RPMI7951 (cell line): ENCODE results near the gene GALNT9. TPM values are rescaled to one million over a fixed set of nuclear protein-coding genes. Genes with fewer than 3 reads are reported as not detected.
"Not testable (repeated sequence)": the region's sequence is repeated elsewhere in the genome, so short reads cannot be mapped to it uniquely, and the experiment has no call there.

ENCODE experiments used
- DNase-seq: peaks from one replicate; pipeline ENCODE4 v3.0.0-alpha.2; 2012; ENCODE audit warnings: low read depth
- total RNA-seq: library from RNA; depleted of rRNA; stranded (reverse); fragments of >200 nt; shearing (Covaris generic); gene quantifications from 2 replicates; pipeline ENCODE4 v1.2.3, GENCODE V29; 2014

The GALNT9 gene
- total RNA-seq, 1 experiment from 2014 or later, result not detected

DNA sequence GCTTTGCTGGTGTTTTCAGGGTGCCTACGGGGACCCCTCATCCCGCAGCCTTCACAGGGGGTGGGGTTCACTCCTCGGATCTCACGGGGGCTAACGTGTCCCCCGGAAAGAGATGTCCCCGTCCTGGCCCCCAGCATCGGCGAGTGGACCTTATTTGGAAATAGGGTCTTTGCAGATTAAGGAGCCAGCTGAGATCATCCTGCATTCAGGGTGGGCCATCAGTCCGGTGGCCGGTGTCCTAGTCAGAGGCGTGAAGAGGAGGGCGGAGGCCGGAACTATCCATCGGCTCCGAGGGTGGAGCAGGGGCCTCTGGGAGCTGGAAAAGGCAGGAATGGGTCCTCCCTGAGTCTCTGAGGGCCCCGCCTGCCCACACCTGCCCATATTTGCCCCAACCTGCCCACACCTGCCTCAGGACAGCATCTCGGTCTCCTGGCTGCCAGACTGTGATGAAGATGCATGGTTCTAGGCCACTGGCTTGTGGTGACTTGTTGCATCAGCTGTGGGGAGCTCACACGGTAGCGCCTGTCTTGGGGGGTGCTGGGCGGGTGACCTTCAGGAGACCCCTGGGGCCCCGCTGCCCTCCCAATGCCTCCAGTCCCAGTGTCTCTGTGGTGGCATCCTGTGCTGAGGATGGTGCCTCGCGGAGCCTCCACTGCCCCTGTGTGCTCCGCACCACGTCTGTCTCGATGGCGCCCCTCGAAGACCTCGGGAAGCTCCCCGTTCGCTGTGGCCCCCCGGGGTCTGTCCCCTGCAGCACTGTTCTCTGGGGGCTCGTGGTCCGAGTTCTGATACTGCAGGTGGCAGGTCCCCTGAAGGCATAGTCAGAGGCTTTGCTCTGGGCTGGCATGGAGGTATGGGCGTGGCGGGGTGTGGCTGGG is 170.5 kb downstream of the GALNT9 start:
- DNase-seq, result no peak

DNA sequence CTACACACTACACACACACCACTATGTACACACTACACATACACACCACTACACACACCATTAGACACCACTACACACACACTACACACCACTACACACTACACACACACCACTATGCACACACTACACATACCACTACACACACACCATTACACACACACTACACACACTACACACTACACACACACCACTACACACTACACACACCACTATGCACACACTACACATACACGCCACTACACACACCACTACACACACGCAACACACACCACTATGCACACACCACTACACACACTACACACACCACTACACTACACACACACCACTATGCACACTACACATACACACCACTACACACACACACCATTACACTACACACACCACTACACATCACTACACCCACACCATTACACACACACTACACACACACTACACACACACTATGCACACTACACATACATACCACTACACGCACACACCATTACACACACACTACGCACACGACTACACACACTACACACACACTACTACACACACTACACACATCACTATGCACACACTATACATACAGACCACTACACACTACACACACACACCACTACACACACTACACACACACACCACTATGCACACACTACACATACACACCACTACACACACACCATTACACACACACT is 171.5 kb downstream of the GALNT9 start:
- DNase-seq, result no peak

DNA sequence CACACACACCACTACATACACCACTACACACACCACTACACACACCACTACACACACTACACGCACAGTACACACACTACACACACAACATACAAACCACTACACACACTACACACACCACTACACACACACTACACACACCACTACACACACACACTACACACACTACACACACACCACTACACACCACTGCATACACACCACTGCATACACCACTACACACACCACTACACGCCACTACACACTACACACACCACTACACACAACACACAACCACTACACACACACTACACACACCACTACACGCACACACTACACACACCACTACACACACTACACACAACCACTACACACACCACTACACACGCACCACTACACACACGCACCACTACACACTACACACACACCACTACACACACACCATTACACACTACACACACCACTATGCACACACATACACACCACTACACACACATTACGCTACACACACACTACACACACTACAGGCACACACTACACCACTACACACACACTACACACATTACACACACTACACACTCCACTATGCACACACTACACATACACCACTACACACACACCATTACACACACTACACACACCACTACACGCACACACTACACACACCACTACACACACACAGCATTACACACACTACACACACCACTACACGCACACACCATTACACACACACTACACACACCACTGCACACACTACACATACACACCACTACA is 172.6 kb downstream of the GALNT9 start:
- DNase-seq, result no peak

DNA sequence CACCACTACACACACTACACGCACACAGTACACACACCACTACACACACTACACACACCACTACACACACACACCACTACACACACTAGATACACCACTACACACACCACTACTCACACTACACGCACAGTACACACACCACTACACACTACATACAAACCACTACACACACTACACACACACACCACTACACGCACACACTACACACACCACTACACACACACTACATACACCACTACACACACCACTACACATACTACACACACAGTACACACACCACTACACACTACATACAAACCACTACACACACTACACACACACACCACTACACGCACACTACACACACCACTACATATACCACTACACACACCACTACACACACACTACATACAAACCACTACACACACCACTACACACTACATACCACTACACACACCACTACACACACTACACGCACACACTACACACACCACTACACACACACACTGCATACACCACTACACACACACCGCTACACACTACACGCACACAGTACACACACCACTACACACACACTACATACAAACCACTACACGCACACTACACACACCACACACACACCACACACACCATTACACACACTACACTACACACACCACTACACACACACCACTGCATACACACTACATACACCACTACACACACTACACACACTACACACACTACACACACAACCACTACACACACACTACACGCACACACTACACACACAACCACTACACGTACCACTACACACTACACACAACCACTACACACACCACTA is 173.4 kb downstream of the GALNT9 start:
- no peak for DNase-seq

DNA sequence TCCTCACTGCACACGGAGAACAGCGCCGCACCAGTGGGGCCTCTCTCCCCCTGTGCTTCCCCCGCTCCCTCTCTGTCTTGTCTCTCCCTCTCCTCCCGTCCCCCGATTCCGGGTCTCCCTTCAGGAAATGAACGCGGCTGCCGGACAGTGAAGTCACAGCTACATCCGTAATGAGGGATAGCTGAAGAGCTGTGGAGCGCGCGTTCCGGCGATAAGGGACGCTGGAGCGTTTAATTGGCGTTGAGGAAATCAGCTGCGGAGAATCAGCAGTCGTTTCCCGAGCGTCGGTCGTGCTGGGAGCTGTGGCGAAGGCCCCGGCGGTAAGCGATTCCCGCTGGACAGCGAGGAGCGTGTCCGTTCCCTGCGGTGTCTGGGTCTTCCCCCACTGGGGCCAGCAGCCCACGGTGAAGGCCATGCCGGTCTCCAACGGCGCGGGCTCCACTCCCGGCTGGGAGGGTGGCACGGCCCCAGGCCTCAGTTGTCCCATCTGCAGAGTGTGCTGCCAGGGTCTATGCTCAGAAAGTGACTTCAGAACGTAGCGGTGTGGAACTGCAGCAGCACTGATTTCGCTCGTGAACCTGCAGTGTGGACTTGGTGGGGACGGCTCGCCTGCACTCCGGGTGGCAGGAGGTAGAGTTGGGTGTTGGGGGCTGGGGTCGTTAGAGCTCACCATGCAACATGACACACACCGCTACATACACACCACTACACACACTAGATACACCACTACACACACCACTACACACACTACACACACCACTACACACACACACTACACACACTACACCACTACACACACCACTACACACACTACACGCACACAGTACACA is 174.2 kb downstream of the GALNT9 start:
- peak; percentile 49 for DNase-seq

DNA sequence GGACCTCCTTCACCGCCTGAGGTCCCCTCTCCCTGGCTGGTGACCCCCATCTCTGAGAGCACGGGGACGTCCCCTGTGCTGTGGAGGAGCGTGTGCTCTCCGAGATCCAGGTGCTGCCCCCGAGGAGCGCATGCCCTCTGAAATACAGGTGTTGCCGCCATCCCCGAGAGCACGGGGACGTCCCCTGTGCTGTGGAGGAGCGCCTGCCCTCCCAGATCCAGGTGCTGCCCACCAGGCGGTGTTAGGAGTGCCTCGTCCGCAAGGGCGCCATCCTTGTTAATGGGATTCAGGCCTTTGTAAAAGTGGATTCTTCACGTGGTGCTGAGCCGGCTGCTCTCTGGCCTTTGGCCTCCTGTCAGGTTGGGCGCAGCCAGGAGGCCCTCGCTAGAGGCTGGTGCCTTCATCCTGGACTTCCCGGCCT is 175.0 kb downstream of the GALNT9 start:
- no peak for DNase-seq

DNA sequence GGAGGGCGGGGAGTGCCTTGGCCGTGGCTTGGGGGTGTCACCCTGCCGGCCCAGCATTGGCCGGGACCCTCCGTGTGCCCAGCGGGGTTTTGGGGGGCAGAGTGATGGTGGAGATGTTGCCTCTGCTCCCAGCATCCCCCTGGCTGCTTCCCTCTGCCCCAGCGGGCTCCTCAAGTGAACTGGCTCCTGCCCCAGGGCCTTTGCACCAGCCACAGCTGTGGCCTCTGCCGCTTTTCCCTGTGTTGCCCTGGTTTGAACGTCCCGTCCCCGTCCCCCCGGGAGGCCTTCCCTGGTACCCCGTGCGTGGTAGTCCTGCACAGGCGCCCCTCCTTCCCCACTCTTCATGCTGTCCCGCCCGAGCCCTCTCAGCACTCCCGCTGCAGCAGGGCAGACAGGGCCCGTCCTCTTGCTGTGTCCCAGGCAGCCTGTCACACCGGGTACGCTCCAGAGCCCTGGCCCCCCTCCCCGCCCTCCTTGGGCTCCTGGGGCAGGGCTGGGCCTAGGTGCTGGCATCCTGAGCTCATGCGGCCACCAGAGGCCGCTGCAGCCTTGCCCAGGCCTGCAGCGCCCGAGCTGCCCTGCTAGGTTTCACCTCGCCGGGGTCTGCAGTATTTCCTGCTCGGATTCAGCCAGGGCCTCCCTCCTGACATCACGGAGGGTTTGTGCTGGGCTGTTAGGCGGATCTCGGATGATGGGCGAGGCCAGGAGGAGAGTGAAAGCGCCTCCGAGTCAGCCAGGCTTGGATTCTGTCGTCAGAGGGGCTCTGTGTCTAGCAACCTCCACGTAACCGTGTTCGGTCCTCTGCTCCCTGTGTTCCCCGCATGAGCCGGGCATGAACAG is 175.7 kb downstream of the GALNT9 start:
- peak; percentile 54 for DNase-seq

DNA sequence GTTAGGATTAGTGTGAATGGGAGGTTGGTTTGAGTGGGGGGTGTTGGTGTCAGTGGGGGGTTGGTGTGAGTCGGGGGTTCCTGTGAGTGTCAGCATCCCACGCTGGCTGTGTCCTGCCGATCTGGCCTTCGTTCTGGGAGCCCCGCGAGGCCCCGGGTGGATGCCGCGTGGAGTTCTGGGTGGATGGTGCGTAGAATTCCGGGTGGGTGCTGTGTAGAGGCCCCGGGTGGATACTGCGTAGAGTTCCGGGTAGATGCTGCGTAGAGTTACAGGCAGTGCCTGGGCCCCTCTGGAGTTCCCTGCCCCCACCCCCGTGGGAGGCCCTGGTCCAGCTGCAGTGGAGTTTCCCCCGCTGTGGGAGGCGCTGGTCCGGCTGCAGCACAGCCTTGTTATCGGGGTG is 176.4 kb downstream of the GALNT9 start:
- no peak for DNase-seq

DNA sequence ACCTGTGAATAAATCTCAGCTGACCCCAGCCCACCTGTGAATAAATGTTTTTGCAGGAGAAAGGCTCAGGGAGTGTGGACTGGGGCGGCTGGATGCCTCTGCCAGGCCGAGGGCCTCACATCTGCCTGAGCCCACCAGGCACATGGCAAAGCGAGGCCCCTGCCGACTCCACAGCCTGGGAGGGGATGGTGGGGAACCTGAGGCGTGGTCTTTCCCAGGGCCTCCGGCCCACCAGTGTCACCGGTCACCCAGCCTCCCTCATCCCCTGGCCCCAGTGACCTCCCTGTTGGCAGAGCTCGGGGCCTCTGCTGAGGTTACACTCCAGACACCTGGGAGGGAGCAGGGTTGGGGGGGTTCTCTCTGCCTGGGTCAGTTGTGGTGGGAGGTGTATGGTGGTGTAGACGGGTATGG is 177.0 kb downstream of the GALNT9 start:
- DNase-seq, result no peak

DNA sequence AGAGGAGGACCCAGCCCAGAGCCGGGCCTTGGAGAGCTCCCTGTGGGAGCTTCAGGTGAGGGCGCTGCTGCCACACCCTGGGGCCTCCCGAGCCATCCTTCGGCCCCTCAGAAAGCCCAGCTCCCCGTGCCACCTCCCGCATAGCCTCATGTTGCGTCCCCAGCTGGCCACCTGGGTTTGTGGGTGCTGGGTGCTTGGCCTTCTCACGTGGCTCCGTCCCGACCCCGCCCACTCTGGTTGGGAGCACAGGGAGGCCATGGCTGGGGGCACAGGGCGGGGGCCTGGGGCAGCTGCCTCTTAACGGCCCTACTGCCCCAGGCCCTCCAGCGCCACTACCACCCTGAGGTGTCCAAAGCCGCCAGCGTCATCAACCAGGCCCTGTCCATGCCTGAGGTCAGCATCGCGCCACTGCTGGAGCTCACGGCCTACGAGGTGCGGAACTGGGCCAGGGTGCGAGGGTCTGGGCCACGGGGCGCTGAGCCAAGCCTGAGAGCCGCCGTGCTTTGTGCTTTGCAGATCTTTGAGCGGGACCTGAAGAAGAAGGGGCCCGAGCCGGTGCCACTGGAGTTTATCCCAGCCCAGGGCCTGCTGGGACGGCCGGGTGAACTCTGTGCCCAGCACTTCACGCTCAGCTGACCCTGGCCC is 177.5 kb downstream of the GALNT9 start:
- no peak for DNase-seq

DNA sequence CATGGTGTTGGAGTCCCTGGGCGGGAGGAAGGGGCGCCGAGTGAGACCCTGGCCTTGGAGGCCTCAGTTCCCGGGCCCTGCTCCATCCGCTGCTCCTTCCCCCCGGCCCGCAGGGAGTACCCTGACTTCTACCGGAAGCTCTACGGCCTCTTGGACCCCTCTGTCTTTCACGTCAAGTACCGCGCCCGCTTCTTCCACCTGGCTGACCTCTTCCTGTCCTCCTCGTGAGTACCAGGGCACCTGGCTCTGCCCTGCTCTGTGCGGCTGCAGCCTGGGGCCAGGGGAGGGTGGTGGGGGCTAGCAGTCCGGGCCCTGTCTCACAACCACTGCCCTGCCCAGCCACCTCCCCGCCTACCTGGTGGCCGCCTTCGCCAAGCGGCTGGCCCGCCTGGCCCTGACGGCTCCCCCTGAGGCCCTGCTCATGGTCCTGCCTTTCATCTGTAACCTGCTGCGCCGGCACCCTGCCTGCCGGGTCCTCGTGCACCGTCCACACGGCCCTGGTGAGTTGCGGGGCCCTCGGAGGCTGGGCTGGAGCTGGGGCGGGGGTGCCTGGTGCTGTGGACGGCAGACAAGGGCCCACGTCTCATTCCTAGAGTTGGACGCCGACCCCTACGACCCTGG is 178.1 kb downstream of the GALNT9 start:
- no peak for DNase-seq

DNA sequence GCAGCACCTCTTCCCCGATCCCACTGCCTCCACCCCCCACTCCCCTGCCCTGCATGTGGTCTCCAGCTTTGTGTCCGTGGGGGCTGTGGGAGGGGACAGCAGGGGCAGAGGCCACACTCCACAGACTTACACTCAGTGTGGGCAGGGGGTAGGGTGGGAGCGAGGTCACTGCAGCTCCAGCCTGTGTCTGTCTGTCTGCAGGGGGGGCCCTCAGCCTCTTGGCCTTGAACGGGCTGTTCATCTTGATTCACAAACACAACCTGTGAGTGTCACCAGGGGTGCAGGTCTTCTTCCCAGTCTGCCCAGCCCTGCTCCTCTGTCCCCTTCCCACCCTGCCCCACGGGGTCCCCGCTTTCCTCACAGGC is 178.6 kb downstream of the GALNT9 start:
- no peak for DNase-seq

DNA sequence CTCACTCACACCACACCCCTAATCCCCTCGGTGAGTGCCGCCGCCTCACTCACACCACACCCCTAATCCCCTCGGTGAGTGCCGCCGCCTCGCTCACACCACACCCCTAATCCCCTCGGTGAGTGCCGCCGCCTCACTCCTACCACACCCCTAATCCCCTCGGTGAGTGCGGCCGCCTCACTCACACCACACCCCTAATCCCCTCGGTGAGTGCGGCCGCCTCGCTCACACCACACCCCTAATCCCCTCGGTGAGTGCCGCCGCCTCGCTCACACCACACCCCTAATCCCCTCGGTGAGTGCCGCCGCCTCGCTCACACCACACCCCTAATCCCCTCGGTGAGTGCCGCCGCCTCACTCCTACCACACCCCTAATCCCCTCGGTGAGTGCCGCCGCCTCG is 179.9 kb downstream of the GALNT9 start:
- not testable (repeated sequence) for DNase-seq

DNA sequence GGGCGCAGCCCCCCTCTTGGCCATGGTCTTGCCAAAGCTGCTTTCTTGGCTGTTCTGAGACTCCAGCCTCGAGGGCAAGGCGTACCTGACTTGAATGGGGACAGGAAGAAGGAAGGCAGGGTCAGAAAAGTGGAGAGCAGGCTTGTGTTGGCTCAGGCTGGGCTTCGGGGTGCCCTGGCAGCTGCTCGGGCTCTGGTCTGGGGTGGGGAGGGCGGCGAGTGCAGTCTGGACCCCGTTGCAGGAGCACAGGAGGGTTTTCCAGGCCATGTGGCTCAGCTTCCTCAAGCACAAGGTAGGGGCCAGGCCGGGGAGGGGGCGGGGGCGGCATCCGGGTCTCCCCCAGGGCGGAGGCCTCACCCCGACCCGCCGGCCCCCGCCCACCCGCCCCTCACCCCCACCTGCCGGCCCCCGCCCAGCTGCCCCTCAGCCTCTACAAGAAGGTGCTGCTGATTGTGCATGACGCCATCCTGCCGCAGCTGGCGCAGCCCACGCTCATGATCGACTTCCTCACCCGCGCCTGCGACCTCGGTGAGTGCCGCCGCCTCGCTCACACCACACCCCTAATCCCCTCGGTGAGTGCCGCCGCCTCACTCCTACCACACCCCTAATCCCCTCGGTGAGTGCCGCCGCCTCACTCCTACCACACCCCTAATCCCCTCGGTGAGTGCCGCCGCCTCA is 180.9 kb downstream of the GALNT9 start:
- DNase-seq, result no peak

DNA sequence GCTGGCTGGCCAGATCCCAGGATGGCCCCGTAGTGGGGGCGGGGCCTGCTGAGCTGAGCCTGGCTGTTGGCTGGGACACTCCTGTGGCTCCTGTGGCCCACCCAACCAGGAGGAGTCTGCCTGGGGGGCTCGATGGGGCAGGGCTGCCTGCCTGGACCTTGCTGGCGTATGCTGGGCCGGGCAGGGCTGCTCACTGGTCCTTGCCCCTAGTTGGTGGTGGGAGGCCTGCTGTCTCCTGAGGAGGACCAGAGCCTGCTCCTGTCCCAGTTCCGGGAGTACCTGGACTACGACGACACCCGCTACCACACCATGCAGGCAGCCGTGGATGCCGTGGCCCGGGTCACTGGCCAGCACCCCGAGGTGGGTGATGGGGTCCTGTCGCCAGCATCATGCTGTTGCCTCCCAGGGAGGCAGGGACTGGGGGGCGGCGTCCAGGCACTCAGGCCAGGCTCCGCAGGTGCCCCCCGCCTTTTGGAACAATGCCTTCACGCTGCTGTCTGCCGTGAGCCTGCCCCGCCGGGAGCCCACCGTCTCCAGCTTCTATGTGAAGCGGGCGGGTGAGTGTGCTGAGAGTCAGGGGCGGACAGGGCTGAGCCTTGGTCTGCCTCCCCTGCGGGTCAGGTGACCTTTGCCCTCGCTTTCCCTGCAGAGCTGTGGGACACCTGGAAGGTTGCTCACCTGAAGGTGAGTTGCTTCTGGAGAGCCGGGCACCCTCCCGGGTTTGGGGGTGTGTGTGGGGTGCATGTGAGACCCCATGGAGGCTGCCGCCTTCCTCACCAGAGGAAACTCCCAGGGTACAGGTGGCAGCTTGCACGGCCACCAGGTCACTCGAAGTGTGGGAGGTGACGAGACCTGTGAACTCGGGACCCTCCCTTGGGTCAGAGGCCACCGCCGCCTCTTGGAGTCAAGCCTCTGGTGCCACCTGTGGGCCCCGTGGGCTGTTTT is 181.7 kb downstream of the GALNT9 start:
- DNase-seq, result no peak

DNA sequence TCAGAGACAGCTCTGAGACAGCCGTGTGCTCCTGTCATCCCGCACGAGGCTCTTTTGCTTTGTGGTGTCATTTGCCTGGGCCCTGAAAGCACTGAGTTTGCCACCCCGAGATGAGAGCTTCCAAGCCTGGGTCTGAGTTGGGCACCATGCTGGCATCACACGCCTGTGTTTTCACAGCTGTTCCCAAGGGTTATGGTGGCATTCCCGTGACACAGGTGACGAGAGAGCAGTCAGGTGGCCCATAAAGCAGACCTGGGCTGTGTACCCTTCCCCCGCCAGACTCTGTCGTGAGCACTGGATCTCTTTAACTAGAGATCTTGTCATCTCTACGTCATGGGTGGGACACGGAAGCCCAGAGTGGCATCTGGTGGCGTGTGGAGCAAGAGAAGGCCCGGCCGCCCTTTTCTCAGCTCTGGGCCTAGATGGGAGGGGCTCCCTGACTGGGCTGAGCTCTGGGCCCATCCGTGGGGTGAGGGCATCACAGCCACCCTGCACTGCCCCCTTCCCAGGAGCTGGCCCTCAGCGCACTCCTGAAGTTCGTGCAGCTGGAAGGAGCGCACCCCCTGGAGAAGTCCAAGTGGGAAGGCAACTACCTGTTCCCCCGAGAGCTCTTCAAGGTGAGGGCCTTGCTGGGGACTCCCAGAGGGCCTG is 182.5 kb downstream of the GALNT9 start:
- DNase-seq, result no peak
